Endothelial cell (in vitro differentiated cells): Measurements from ENCODE around the gene RFLNA. TPM values are rescaled to one million over a fixed set of nuclear protein-coding genes. Genes with fewer than 3 reads are reported as not detected.

Source experiments
- DNase-seq: peaks from one replicate; pipeline ENCODE4 v3.0.0; 2021; ENCODE audit warnings: low spot score
- H3K27ac Mint-ChIP-seq: one replicate; pipeline ENCODE4 v1.8.0; 2021; ENCODE audit warnings: mixed read lengths, inconsistent platforms; ENCODE audit not compliant: unreplicated experiment
- H3K27me3 Mint-ChIP-seq: one replicate; pipeline ENCODE4 v1.8.0; 2021; ENCODE audit warnings: mild to moderate bottlenecking, moderate library complexity, mixed read lengths, inconsistent platforms; ENCODE audit not compliant: unreplicated experiment
- H3K36me3 Mint-ChIP-seq: one replicate; pipeline ENCODE4 v1.8.0; 2021; ENCODE audit warnings: mild to moderate bottlenecking, low read depth, mixed read lengths, inconsistent platforms; ENCODE audit not compliant: unreplicated experiment
- H3K4me1 Mint-ChIP-seq: one replicate; pipeline ENCODE4 v1.8.0; 2021; ENCODE audit warnings: mild to moderate bottlenecking, mixed read lengths, inconsistent platforms; ENCODE audit not compliant: unreplicated experiment
- H3K4me3 Mint-ChIP-seq: one replicate; pipeline ENCODE4 v1.8.0; 2021; ENCODE audit warnings: mild to moderate bottlenecking, mixed read lengths, inconsistent platforms; ENCODE audit not compliant: unreplicated experiment
- H3K9me3 Mint-ChIP-seq: one replicate; pipeline ENCODE4 v1.8.0; 2021; ENCODE audit warnings: mixed read lengths, inconsistent platforms; ENCODE audit not compliant: unreplicated experiment
- CTCF ChIP-seq: fragments of 200-600 bp; sonication (generic); IDR thresholded peaks from one replicate; pipeline ENCODE4 v1.5.0; 2021; ENCODE audit warnings: antibody characterized with exemption; ENCODE audit not compliant: unreplicated experiment
- total RNA-seq: library from RNA; stranded (reverse); fragmentation: NEBNext Ultra II Directional; extraction: Animal tissue kit (Norgen Biotek cat#: 25700); gene quantifications from one replicate; pipeline ENCODE4 v1.2.1, GENCODE V29; 2021; ENCODE audit not compliant: unreplicated experiment

Gene RFLNA
- total RNA-seq, 1 donor from 2014 or later = 13.3 TPM

DNA sequence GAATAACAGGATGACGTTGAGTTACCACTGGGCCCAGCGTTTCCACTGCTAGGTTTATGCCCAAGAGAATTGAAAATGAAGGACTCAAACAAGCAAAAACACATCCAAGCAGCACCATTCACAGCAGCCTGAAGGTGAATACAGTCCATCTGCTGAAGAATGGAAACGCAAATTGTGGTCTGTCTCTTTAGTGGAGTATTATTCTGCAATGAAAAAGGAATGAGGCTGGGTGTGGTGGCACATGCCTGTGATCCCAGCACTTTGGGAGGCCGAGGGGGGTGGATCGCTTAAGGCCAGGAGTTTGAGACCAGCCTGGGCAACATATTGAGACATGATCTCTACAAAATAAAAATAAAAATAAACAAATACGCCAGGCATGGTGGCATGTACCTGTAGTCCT, 41.9 kb upstream of the RFLNA start:
- no peaks in the 10 kb centered on the region for H3K9me3 Mint-ChIP-seq
- DNase-seq = no peak
- peaks cover 12% of the 10 kb centered on the region for H3K4me1 Mint-ChIP-seq
- no peaks in the 10 kb centered on the region for H3K36me3 Mint-ChIP-seq
- no peak for TF ChIP-seq CTCF
- H3K27me3 Mint-ChIP-seq = peaks cover 4% of the 10 kb centered on the region
- no peak overlapping the region for H3K27ac Mint-ChIP-seq
- no peak overlapping the region for H3K4me3 Mint-ChIP-seq

DNA sequence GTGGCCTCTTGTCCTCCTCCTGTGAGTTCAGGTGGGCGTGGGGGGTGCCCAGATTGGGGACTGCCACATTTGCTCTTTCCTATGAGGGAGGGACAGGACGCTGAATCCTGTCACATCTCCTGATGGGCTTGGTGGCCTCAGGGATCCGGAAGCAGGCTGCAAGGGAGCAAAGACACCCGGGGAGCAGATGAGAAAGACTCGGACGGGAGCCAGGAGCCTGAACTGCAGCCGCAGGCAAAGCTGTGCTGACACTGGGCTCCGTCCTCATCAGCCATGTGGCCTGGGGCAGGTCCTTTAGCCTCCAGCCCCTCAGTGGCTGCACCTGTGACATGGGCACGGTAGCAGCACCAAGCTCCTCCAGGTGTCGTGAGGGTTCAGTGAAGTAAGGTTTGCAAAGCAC, 40.8 kb upstream of the RFLNA start:
- H3K9me3 Mint-ChIP-seq = no peaks in the 10 kb centered on the region

GRCh38 chr12:124259154-124260066, 35.5 kb upstream of the RFLNA start:
- Mint-ChIP-seq H3K4me3 (no peak overlapping the region), H3K27me3 (peaks cover 8% of the 10 kb centered on the region)

More for the DNA sequence above, 40.8 kb upstream of the RFLNA start:
- Mint-ChIP-seq H3K36me3 (no peaks in the 10 kb centered on the region), H3K27ac (no peak overlapping the region), H3K4me3 (no peak overlapping the region), H3K4me1 (peaks cover 20% of the 10 kb centered on the region), H3K27me3 (peaks cover 4% of the 10 kb centered on the region)
- no peak for TF ChIP-seq CTCF
- DNase-seq = no peak

DNA sequence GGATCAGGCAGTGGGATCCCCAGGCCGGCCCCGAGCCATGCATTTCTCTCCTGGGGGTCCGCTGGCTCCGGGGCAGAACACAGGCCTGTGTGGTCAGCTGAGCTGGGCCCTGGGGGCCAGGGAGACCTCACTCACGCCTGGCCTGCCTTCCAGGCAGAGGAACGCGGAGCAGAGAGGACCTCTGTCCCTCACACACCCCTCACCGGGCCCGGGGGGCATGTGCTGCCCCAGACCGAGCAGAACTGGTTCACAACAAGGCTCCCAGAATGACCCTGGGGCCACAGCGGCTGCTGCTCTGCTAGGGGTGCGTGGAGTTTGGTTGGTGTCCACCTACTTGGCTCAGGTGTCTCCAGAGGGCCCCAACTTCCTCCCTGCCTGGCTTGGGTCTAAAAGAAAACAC, 33.0 kb upstream of the RFLNA start:
- H3K4me3 Mint-ChIP-seq = no peak overlapping the region
- H3K36me3 Mint-ChIP-seq = no peaks in the 10 kb centered on the region

More at GRCh38 chr12:124259154-124260066, 35.5 kb upstream of the RFLNA start:
- peaks cover 24% of the 10 kb centered on the region for H3K4me1 Mint-ChIP-seq
- no peak for TF ChIP-seq CTCF
- H3K27ac Mint-ChIP-seq = no peak overlapping the region
- DNase-seq = no peak
- no peaks in the 10 kb centered on the region for H3K9me3 Mint-ChIP-seq
- H3K36me3 Mint-ChIP-seq = no peaks in the 10 kb centered on the region

More for the DNA sequence above, 33.0 kb upstream of the RFLNA start:
- Mint-ChIP-seq H3K27ac (no peak overlapping the region), H3K27me3 (peaks cover 11% of the 10 kb centered on the region), H3K4me1 (peaks cover 24% of the 10 kb centered on the region), H3K9me3 (no peaks in the 10 kb centered on the region)
- no peak for DNase-seq
- TF ChIP-seq CTCF = no peak
